Smooth muscle cell of bladder (primary cell): ENCODE data around the gene GTPBP10. TPM values are rescaled to one million over a fixed set of nuclear protein-coding genes. Genes with fewer than 3 reads are reported as not detected.

ENCODE experiments used
- total RNA-seq: library from RNA; depleted of rRNA; stranded (reverse); fragments of >200 nt; gene quantifications from 2 replicates; pipeline ENCODE4 v1.2.3, GENCODE V29; 2014

GTPBP10 gene
- 12.5 and 12.7 TPM in 2 replicates for total RNA-seq

GRCh38 chr7:90346336-90347125 is at the start of gene GTPBP10:
GTPBP10 (plus strand) TSS chr7:90346716; CDS start chr7:90346742, 26 bp downstream.

GRCh38 chr7:90320801-90321494 is 25.6 kb upstream of the GTPBP10 start, which contains the start of gene FAM237B:
FAM237B (minus strand) TSS chr7:90321304; CDS start chr7:90319748, 1,556 bp downstream.

GRCh38 chr7:90403174-90404113 is 56.9 kb downstream of the GTPBP10 start, which contains the start of gene CLDN12:
CLDN12 (plus strand) TSS chr7:90403461; CDS start chr7:90412677, 9,216 bp downstream.

Other genes with a start within 250 kb of the GTPBP10 start
- 30.2 and 52.5 TPM in 2 replicates for gene STEAP1, start 192.2 kb upstream of the GTPBP10 start, total RNA-seq
- gene STEAP2, start 135.0 kb upstream of the GTPBP10 start, total RNA-seq = 36.7 and 50.3 TPM in 2 replicates
- gene CFAP69, start 101.5 kb upstream of the GTPBP10 start, total RNA-seq = 7.7 and 10.4 TPM in 2 replicates
- under 0.01 TPM in 1 of 2 replicates, not detected in the other for gene FAM237B, start 25.4 kb upstream of the GTPBP10 start, total RNA-seq
- 29.6 and 39.3 TPM in 2 replicates for gene CLDN12, start 56.7 kb downstream of the GTPBP10 start, total RNA-seq
- not detected in 2 replicates for gene PTTG1IP2, start 122.9 kb downstream of the GTPBP10 start, total RNA-seq
- 23.3 and 33.9 TPM in 2 replicates for gene CDK14, start 249.6 kb downstream of the GTPBP10 start, total RNA-seq